Measurements from ENCODE around the gene SGCA. TPM values are rescaled to one million over a fixed set of nuclear protein-coding genes. Genes with fewer than 3 reads are reported as not detected.

SGCA gene
- 0.51 and 1.3 TPM in 2 replicates for total RNA-seq (2014; rRNA removed; shearing (Covaris generic))

GRCh38 chr17:50165867-50166517 lies at the start of gene SGCA:
SGCA (plus strand) TSS chr17:50166005; CDS start chr17:50166041, 36 bp downstream.
- DNase-seq (ENCODE audit: low read depth) = no peak

- DNase-seq (ENCODE audit: low read depth) = peak; percentile 52
Observed at GRCh38 chr17:50117202-50118051, 48.4 kb upstream of the SGCA start.

GRCh38 chr17:50118076-50118827 lies 47.6 kb upstream of the SGCA start:
- DNase-seq (ENCODE audit: low read depth) = no peak

DNA sequence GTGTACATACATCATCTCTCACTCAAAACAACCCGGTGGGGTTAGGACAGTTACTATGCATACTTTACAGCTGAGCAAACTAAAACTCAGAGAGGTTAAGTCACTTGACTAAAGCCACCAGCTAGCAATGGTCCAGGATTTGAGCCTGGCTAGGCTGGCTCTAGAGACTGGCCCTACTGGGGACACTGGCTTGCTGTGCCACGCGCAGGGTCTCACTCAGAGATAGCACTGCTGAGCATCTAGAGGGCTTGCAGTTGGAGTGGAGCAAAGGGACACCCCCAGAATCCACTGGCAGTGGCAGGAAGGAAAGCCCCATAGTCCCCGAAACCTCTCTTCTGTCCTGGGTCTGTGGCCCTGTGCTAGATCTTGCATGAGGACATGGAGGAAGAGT lies 47.0 kb upstream of the SGCA start:
- DNase-seq (ENCODE audit: low read depth) = no peak

DNA sequence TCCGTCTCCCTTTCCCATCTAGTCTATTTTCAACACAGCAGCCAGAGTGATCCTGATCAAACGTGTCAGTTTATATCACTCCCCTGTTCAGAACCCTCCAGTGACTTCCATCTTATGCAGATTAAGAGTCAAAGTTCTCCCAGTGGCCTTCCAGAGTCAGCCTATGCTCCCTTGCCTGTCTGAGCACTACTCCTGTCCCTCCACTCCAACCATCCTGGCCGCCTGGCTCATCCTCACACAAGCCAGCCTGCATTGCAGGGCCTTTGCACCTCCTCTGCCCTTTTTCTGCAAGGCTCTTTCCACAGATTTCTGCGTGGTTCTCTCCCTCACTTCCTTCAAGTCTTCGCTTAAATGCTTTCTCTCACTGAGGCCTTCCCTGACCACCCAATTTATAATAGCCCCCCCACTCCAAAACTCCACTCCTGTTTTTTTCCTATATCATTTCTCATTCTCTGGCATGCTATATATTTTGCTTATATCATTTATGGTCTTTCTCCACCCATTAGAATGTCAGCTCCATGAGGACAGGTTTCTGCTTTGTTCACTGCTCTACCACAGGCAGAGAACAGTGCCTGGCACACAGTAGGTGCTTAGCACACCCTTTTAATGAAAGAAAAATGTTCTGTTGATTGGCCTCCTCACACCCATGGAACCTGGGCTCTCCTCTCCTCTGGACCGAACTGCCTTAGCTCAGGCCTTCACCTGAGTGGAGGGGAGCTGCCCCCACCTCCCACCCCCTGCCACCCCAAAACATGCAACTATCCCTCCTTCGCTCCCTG lies 45.1 kb upstream of the SGCA start:
- DNase-seq (ENCODE audit: low read depth) = no peak

DNA sequence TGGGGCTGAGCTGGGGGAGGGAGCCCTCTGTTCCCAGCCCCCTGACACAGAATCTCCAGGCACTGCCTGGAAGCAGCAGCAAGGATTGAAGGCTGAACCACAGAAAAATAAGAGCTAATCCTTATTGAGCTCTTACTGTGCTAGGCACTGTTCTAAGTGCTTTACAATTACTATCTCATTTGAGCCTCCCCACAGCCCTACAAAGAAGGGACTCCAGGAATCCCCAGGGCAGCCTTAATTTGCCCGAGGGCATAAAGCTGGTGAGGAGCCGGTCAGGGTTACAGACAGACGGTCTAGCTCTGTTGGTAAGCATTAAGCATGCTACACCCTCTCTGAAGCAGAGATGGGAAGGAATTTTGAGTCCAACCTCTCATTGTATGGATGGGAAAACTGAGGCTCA lies 42.9 kb upstream of the SGCA start:
- no peak for DNase-seq (ENCODE audit: low read depth)

DNA sequence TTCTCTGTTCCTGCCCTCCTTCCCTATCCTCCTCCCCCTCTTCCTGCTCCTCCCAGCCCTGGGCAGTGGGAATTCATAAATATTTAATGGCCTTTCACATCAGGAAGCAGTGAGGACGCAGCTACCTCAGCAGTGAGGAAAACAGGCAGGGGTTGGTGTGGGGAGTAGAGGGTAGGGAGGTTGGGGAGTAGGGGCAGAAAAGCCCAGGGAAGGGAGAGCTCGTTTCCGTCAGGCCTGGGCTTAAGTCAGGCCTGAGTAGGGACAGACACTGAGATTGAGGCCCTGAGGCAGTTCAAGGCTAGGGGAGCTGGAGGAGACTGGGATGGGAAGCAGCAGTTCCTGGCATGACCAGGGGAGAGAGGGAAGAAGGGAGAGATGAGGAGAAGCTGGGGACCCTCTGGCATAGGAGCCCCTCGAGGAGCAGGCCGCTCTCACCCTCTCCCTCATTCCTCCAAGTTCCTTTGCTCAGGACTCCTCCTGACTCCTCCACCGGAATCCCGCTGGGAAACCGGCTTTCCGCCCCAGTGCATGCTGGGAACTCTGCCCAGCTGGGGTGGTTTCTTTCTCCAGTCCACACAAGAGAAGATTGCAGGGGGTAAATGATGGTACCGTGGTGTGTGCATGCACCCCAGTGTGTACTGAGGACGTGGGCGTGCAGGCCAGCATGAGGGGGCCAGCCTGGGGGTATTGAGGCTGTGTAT lies 42.0 kb upstream of the SGCA start:
- no peak for DNase-seq (ENCODE audit: low read depth)

GRCh38 chr17:50125420-50125997 lies 40.3 kb upstream of the SGCA start:
- no peak for DNase-seq (ENCODE audit: low read depth)

- peak; percentile 30 for DNase-seq (ENCODE audit: low read depth)
Observed at GRCh38 chr17:50127697-50128361, 38.0 kb upstream of the SGCA start.

DNA sequence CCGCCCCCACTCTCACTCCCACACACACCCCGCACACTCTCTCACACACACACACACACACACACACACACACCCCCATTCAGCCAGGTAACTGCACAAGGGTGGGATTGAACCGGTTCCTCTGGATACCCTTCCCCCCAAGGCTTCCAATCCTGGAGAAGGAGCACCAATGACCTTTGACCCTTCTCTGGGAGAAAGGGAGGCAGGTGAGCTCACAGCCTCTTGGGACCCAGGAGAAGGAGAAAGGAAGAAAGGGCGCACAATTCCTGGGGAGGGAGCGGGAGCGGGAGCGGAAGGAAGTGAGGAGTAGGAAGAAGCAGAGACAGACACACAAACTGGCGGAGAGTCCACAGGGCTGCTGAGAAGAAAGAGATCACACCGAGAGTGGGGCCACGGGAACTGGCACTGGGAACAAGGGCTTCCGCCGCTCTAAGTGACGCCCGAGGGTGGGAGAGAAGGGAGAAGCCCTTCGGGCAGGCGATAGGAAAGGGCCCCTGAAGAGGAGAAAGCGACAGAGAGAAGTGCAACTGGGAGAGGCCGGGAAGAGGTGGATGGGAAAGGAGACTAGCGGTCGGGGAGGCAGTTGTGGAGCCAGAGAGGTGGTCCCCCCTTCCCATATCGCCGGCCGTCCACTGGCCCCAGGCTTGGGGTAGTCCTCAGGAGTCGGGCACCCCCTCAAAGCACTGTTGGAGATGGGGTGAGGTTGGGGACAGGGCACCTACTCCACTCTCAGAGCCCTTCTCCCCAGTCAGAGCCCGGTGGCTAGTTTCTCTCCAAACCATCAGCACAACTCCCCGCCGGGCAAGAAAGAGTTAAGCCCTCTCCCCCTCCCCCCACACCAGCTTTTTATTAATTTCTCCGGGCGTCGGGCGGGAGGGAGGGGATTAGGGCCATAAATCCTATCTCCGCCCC lies 37.1 kb upstream of the SGCA start:
- no peak for DNase-seq (ENCODE audit: low read depth)

- DNase-seq (ENCODE audit: low read depth) = no peak
Observed at GRCh38 chr17:50129353-50129727, 36.5 kb upstream of the SGCA start.

GRCh38 chr17:50129728-50130558 lies 35.9 kb upstream of the SGCA start, which contains the start of gene SAMD14:
SAMD14 (minus strand) TSS chr17:50130160; CDS start chr17:50124959, 5,201 bp downstream.
- DNase-seq (ENCODE audit: low read depth) = peak; percentile 57

DNA sequence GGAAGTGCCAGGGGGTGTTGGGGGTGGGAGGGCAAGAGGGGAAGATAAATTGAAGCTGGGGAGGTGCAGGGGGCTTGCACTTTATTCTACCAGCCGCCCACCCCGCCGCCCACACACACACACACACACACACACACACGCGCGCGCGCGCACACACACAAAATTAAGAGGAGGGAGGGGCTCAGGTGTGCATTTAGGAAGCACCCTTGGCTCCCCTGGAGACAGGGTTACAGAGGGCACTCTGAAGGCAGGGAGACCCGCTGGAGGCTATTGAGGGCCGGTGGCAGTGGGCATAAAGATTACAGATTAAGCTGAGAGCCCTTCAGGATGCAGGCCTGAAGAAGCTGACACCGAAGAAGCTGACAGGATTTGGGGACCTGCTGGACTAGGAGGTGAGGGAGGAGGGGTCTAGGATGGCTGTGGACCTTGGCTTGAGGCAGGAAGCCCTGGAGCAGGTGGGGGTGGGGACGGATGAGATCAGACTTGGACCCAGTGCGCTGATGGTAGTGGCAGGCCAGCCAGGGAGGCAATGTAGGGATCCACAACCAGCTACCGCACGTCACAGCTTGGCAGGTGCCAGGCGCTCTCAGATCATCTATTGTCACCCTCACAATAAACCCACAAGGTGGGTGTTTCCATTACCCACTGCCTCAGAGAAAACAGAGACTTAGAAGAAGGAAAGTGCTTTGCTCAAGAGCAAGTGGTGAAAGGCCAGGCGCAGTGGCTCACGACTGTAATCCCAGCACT lies 35.1 kb upstream of the SGCA start:
- DNase-seq (ENCODE audit: low read depth) = peak; percentile 42

DNA sequence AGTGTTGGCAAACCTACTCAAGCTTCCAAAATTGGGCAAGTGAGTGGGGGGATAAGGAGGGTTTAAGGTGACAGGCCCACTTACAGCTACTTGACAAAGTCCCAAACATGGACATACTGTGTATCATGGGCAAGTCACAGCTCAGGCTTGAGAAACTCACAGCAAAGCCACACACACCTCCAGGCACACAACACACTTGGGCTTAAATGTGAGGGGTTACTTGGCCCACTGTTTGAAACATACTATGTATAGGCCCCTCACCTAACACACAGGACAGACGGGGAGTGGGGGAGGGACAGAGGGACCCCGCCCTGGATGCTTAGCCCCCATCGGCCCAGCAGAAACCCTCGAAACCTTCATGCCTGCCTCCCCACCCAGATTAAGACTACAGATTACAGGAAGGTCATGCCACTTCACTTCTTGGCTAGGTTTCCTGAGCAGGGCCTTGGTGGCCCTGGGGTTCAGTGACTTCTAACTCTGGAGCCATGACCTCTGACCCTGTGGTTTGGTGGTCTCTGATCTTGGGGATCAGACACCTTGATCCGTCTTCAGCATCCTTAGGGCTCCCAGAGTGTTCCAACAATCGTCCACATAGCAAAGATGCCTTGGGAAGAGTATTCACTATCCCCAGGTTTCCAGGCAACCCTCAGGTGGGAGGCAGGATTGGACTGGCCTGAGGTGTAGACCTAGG lies 33.6 kb upstream of the SGCA start:
- no peak for DNase-seq (ENCODE audit: low read depth)

DNA sequence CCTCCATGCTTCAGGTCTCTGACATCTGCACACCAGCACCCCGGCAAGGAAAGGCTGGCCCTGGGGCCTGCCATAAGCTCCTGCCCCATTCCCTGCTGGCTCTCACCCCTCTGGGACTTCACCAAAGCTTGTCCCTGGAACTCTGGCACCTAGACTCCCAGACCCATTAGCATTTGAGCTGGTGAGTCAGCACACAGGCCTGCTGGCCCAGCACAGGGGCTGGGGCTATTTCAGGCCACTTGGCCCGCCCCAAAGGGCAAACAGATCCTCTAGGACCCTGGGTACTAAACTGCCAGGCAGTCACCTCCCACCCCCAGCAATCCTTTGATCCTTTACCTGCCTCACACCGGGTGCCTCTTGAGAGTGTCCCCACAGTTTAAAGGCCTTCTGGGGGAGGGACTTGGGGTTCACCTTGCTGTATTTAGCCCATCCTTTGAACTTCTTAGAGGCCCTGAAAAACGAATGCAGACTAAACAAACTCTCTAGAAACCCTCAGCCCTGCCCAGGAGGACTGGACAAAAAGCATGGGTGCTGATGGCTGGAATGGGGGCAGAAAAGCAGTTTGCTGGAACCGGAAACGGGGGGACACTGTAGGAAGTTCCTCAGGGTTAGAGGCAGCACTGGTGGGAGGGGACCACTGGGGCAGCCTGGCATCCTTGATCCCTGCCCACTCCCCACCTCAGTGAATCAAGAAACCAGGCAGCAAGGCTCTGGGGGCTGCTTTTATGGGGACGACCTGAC lies 32.6 kb upstream of the SGCA start:
- peak; percentile 30 for DNase-seq (ENCODE audit: low read depth)

DNA sequence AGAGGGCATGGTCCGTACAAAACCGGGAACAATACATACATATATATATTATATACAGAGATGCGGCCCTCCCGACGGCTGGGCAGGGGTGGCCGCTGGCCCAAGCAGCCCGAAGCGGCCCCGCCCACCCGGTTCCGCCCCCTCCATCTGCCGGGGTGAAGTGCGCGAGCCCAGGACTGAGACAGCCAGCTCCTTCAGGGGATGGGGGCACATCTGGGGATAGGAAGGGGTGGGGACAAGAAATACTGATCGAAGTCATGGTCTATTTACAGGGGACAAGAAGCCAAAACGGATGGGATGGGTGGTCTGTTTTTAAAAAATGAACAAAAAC lies 32.1 kb upstream of the SGCA start:
- no peak for DNase-seq (ENCODE audit: low read depth)

All from Daoy (cell line).